Measurements from ENCODE around the gene STC2. TPM values are rescaled to one million over a fixed set of nuclear protein-coding genes. Genes with fewer than 3 reads are reported as not detected.
A peak's percentile ranks its signal among the peaks of the same experiment; 100 is the strongest.

STC2 gene
- polyA plus RNA-seq, 2 of the 4 experiments (the other 2 are of a cell fraction), result 45.2 to 46.1 TPM

DNA sequence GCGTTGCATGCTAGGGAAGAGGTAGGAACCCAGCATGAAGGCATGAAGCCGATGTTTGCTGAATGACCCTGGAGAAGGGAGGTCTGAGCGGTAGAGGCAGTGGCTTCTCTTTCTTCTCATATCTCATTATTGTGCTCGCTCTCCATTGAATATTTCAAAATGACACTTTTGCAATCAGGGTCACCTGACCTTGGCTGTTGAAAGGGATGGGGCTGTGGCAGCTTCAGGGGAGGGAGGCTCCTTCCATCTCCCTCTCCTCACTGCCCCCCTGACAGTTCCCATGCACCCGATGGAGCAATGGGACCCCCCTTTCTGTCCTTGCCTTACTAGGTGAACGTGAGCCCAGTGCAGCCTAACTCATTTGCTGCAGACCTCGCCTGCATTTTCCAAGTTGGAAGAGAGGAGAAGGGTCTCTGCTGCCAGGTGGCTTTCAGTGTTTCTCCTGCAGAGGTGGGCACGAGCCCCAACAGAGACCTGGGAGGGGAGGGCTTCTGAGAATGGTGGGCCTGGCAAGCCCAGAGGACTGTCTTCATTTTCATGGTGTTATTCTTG is 17.9 kb downstream of the STC2 start:
- WGBS (ENCODE audit: missing lambda C conversion rate), result 84% methylated on average over 8 of the region's 8 CpGs
- peak overlapping the region in 1 of 2 experiments; percentile 27; a peak in 2 of 6 replicates for H3K27ac ChIP-seq
- H3K4me2 ChIP-seq, result no peak overlapping the region
- DNase-seq (ENCODE audit: low read depth in 1 of 2, low spot score in 1 of 2) (no peak), ATAC-seq (no peak), FAIRE-seq (no peak)
- POLR2A ChIA-PET, result no interaction called here
- no peak overlapping the region for H3K4me3 ChIP-seq
- CTCF ChIA-PET, result interaction anchor here (1.4 to 5.5 kb wide), 3 partner anchors 16 to 263 kb away, joined by 4 to 35 read pairs (median 15); no protein-coding TSS in a partner anchor
- TF ChIP-seq, protein P1, sequence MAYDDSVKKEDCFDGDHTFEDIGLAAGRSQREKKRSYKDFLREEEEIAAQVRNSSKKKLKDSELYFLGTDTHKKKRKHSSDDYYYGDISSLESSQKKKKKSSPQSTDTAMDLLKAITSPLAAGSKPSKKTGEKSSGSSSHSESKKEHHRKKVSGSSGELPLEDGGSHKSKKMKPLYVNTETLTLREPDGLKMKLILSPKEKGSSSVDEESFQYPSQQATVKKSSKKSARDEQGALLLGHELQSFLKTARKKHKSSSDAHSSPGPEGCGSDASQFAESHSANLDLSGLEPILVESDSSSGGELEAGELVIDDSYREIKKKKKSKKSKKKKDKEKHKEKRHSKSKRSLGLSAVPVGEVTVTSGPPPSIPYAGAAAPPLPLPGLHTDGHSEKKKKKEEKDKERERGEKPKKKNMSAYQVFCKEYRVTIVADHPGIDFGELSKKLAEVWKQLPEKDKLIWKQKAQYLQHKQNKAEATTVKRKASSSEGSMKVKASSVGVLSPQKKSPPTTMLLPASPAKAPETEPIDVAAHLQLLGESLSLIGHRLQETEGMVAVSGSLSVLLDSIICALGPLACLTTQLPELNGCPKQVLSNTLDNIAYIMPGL (CRISPR knock-in tag; IDR thresholded peaks at IDR 0.05; ENCODE audit: borderline replicate concordance), result no peak
- no peak for TF ChIP-seq HOXB5 (CRISPR knock-in tag; IDR thresholded peaks at IDR 0.05)
- TF ChIP-seq, protein P2, sequence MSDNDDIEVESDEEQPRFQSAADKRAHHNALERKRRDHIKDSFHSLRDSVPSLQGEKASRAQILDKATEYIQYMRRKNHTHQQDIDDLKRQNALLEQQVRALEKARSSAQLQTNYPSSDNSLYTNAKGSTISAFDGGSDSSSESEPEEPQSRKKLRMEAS (IDR thresholded peaks at IDR 0.05), result no peak
- no peak for TF ChIP-seq POLR2AphosphoS2 (conservative IDR thresholded peaks at IDR 0.05; ENCODE audit: low read length)
- TF ChIP-seq, protein P3, sequence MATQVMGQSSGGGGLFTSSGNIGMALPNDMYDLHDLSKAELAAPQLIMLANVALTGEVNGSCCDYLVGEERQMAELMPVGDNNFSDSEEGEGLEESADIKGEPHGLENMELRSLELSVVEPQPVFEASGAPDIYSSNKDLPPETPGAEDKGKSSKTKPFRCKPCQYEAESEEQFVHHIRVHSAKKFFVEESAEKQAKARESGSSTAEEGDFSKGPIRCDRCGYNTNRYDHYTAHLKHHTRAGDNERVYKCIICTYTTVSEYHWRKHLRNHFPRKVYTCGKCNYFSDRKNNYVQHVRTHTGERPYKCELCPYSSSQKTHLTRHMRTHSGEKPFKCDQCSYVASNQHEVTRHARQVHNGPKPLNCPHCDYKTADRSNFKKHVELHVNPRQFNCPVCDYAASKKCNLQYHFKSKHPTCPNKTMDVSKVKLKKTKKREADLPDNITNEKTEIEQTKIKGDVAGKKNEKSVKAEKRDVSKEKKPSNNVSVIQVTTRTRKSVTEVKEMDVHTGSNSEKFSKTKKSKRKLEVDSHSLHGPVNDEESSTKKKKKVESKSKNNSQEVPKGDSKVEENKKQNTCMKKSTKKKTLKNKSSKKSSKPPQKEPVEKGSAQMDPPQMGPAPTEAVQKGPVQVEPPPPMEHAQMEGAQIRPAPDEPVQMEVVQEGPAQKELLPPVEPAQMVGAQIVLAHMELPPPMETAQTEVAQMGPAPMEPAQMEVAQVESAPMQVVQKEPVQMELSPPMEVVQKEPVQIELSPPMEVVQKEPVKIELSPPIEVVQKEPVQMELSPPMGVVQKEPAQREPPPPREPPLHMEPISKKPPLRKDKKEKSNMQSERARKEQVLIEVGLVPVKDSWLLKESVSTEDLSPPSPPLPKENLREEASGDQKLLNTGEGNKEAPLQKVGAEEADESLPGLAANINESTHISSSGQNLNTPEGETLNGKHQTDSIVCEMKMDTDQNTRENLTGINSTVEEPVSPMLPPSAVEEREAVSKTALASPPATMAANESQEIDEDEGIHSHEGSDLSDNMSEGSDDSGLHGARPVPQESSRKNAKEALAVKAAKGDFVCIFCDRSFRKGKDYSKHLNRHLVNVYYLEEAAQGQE (IDR thresholded peaks at IDR 0.05), result no peak
- no peaks in the 10 kb centered on the region for H3K4me1 ChIP-seq
- H3K9me3 ChIP-seq, result peaks cover 19% of the 10 kb centered on the region

DNA sequence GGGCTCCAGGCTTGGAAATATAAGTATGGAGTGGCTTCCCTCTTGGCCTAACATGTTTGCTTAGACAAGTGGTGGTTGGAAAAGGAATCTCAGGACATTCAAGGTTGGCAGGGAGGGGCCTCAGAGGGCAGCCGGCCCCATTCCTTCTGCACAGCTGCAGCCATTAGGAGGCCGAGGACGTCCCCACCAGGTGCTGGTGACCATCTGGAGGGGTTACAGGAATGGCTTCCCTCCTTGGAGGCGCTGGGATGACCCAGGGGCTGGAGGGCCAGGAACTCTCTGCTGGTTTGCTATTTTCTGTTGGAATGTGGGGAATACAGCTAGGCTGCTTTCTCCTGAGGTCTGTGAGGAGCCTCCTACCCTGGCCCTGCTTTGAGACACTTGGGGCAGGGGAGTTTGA is 18.5 kb downstream of the STC2 start:
- DNase-seq (ENCODE audit: low read depth in 1 of 2, low spot score in 1 of 2) (no peak), ATAC-seq (no peak), FAIRE-seq (no peak)
- Histone ChIP-seq H3K9me3 (peaks cover 19% of the 10 kb centered on the region), H3K27ac (no peak overlapping the region; a peak in 1 of 6 replicates), H3K4me3 (no peak overlapping the region), H3K4me1 (peaks cover 1% of the 10 kb centered on the region; the same call in 2 of the 3 replicates), H3K4me2 (no peak overlapping the region)
- CTCF ChIA-PET, result interaction anchor here (1.5 to 5.5 kb wide), 3 partner anchors 15 to 263 kb away, joined by 4 to 35 read pairs (median 15); partner anchors contain the start of gene BNIP1
- TF ChIP-seq MAFK (IDR thresholded peaks at IDR 0.05; ENCODE audit: partially characterized antibody) (no peak), NPAS2 (CRISPR knock-in tag; IDR thresholded peaks at IDR 0.05; ENCODE audit: borderline replicate concordance) (no peak), KDM1A (IDR thresholded peaks at IDR 0.05; ENCODE audit: low read depth) (no peak), HOXB5 (CRISPR knock-in tag; IDR thresholded peaks at IDR 0.05) (no peak), SREBF2 (IDR thresholded peaks at IDR 0.05) (no peak), NR3C1 (IDR thresholded peaks at IDR 0.05) (no peak), POLR2AphosphoS2 (conservative IDR thresholded peaks at IDR 0.05; ENCODE audit: low read length) (no peak), EHF (CRISPR knock-in tag; IDR thresholded peaks at IDR 0.05) (no peak), BHLHE40 (IDR thresholded peaks at IDR 0.05; ENCODE audit: low read depth, low read length) (no peak), RCOR1 (IDR thresholded peaks at IDR 0.05; ENCODE audit: low read depth, low read length) (no peak), EP300 (IDR thresholded peaks at IDR 0.05) (no peak), ZSCAN20 (CRISPR knock-in tag; IDR thresholded peaks at IDR 0.05) (no peak)
- TF ChIP-seq, protein P4, sequence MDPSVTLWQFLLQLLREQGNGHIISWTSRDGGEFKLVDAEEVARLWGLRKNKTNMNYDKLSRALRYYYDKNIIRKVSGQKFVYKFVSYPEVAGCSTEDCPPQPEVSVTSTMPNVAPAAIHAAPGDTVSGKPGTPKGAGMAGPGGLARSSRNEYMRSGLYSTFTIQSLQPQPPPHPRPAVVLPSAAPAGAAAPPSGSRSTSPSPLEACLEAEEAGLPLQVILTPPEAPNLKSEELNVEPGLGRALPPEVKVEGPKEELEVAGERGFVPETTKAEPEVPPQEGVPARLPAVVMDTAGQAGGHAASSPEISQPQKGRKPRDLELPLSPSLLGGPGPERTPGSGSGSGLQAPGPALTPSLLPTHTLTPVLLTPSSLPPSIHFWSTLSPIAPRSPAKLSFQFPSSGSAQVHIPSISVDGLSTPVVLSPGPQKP (IDR thresholded peaks at IDR 0.05; ENCODE audit: low read depth, low read length), result no peak
- TF ChIP-seq, protein P5, sequence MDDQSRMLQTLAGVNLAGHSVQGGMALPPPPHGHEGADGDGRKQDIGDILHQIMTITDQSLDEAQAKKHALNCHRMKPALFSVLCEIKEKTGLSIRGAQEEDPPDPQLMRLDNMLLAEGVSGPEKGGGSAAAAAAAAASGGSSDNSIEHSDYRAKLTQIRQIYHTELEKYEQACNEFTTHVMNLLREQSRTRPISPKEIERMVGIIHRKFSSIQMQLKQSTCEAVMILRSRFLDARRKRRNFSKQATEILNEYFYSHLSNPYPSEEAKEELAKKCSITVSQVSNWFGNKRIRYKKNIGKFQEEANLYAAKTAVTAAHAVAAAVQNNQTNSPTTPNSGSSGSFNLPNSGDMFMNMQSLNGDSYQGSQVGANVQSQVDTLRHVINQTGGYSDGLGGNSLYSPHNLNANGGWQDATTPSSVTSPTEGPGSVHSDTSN (IDR thresholded peaks at IDR 0.05), result no peak
- 72% methylated on average over 4 of the region's 4 CpGs for WGBS (ENCODE audit: missing lambda C conversion rate)
- POLR2A ChIA-PET, result no interaction called here

Data from A549 (cell line).